Fibroblast of skin of right quadriceps (primary cell): Measurements from ENCODE around the gene ZNF565.
"Not testable (repeated sequence)": the region's sequence is repeated elsewhere in the genome, so short reads cannot be mapped to it uniquely, and the experiment has no call there.

Experiments
- DNase-seq: peaks from one replicate; pipeline ENCODE4 v3.0.0-alpha.2; 2013

Gene ZNF565

GRCh38 chr19:36210497-36210896, 4.0 kb downstream of the ZNF565 start:
- no peak for DNase-seq

GRCh38 chr19:36209372-36209771, 5.1 kb downstream of the ZNF565 start:
- DNase-seq: no peak

GRCh38 chr19:36207605-36208252, 6.7 kb downstream of the ZNF565 start:
- DNase-seq: no peak

- DNase-seq: no peak
Measured at GRCh38 chr19:36203293-36203692, 11.2 kb downstream of the ZNF565 start.

GRCh38 chr19:36201684-36202083, 12.8 kb downstream of the ZNF565 start:
- DNase-seq: no peak

GRCh38 chr19:36198119-36198518, 16.3 kb downstream of the ZNF565 start:
- no peak for DNase-seq

- DNase-seq: peak; percentile 8
Measured at GRCh38 chr19:36196249-36196648, 18.2 kb downstream of the ZNF565 start.

GRCh38 chr19:36186722-36187121, 27.7 kb downstream of the ZNF565 start:
- DNase-seq: not testable (repeated sequence)

- DNase-seq: no peak
Measured at GRCh38 chr19:36183245-36183628, 31.2 kb downstream of the ZNF565 start.

GRCh38 chr19:36182612-36183244, 31.7 kb downstream of the ZNF565 start:
- peak; percentile 81 for DNase-seq

- DNase-seq: not testable (repeated sequence)
Measured at GRCh38 chr19:36179077-36179476, 35.4 kb downstream of the ZNF565 start.

GRCh38 chr19:36173846-36174245, 40.6 kb downstream of the ZNF565 start:
- not testable (repeated sequence) for DNase-seq

GRCh38 chr19:36172852-36173251, 41.6 kb downstream of the ZNF565 start:
- DNase-seq: no peak

GRCh38 chr19:36169084-36169760, 45.2 kb downstream of the ZNF565 start:
- no peak for DNase-seq

GRCh38 chr19:36163813-36164212, 50.7 kb downstream of the ZNF565 start:
- DNase-seq: no peak

- DNase-seq: no peak
Measured at GRCh38 chr19:36160821-36161596, 53.5 kb downstream of the ZNF565 start.

GRCh38 chr19:36153126-36153525, 61.3 kb downstream of the ZNF565 start:
- DNase-seq: no peak

- peak; percentile 19 for DNase-seq
Measured at GRCh38 chr19:36152352-36153091, 61.9 kb downstream of the ZNF565 start, which contains the start of gene COX7A1. TSS of gene COX7A1 (minus strand) at chr19:36152447. CDS start at chr19:36152407, 40 bp downstream.

GRCh38 chr19:36152019-36152351, 62.5 kb downstream of the ZNF565 start:
- DNase-seq: no peak

GRCh38 chr19:36151144-36152018, 63.1 kb downstream of the ZNF565 start:
- DNase-seq: no peak

- no peak for DNase-seq
Measured at GRCh38 chr19:36150586-36150985, 63.9 kb downstream of the ZNF565 start.
